ENCODE data around the gene PRDM16. TPM values are rescaled to one million over a fixed set of nuclear protein-coding genes. Genes with fewer than 3 reads are reported as not detected.

The PRDM16 gene
- total RNA-seq, 1 donor from 2014 or later, result 84.2 TPM

DNA sequence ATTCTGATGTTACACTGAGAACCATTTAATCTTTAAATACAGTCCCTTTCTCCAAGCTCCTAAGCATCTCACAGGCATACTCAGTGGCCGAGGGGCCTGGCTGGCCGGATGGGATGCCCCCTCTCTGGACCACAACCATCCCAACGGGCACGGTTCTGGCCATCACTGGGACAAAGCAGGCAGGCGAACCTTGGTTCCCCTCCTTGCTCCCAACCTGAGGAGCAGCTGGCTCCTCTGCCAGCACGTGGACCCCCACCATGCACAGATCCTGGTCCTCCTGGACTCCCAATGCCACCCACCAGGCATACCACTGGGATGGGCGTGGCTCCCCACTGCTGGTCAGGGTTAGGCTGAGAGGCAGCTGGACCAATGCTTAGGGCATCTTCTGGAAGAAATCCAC is 19.8 kb upstream of the PRDM16 start:
- Histone ChIP-seq H3K4me3 (no peak overlapping the region), H3K36me3 (peaks cover 0 to 3% of the 10 kb centered on the region in 2 donors), H3K27me3 (no peaks in the 10 kb centered on the region), H3K9me3 (no peaks in the 10 kb centered on the region), H3K27ac (no peak overlapping the region), H3K4me1 (no peaks in the 10 kb centered on the region)
- DNase-seq (ENCODE audit: low spot score in 2 of 2), result peak in 1 of 2 donors; percentile 50
- TF ChIP-seq, protein P1, sequence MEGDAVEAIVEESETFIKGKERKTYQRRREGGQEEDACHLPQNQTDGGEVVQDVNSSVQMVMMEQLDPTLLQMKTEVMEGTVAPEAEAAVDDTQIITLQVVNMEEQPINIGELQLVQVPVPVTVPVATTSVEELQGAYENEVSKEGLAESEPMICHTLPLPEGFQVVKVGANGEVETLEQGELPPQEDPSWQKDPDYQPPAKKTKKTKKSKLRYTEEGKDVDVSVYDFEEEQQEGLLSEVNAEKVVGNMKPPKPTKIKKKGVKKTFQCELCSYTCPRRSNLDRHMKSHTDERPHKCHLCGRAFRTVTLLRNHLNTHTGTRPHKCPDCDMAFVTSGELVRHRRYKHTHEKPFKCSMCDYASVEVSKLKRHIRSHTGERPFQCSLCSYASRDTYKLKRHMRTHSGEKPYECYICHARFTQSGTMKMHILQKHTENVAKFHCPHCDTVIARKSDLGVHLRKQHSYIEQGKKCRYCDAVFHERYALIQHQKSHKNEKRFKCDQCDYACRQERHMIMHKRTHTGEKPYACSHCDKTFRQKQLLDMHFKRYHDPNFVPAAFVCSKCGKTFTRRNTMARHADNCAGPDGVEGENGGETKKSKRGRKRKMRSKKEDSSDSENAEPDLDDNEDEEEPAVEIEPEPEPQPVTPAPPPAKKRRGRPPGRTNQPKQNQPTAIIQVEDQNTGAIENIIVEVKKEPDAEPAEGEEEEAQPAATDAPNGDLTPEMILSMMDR (IDR thresholded peaks at IDR 0.05), result no peak
- intact Hi-C loops (cut with DNase I), result no loop called here

- Histone ChIP-seq H3K4me3 (no peak overlapping the region), H3K4me1 (no peaks in the 10 kb centered on the region), H3K27ac (no peak overlapping the region), H3K27me3 (no peaks in the 10 kb centered on the region), H3K36me3 (peaks cover 0 to 3% of the 10 kb centered on the region in 2 donors), H3K9me3 (no peaks in the 10 kb centered on the region)
- TF ChIP-seq, protein P1 (IDR thresholded peaks at IDR 0.05), result no peak
- intact Hi-C loops (cut with DNase I), result no loop called here
- peak in 1 of 2 donors; percentile 38 for DNase-seq (ENCODE audit: low spot score in 2 of 2)
These were observed 19.1 kb upstream of the PRDM16 start for GRCh38 chr1:3049905-3050304.

- TF ChIP-seq, protein P1 (IDR thresholded peaks at IDR 0.05), result no peak
- peaks cover 0 to 3% of the 10 kb centered on the region in 2 donors for H3K36me3 ChIP-seq
- no peaks in the 10 kb centered on the region for H3K4me1 ChIP-seq
- intact Hi-C loops (cut with DNase I), result no loop called here
- peak in 1 of 2 donors; percentile 59 for DNase-seq (ENCODE audit: low spot score in 2 of 2)
- no peaks in the 10 kb centered on the region for H3K27me3 ChIP-seq
- no peak overlapping the region for H3K27ac ChIP-seq
- no peak overlapping the region for H3K4me3 ChIP-seq
- no peaks in the 10 kb centered on the region for H3K9me3 ChIP-seq
These were observed 18.4 kb upstream of the PRDM16 start for GRCh38 chr1:3050603-3051002.

- Histone ChIP-seq H3K27me3 (no peaks in the 10 kb centered on the region), H3K4me3 (no peak overlapping the region), H3K4me1 (no peaks in the 10 kb centered on the region), H3K9me3 (no peaks in the 10 kb centered on the region), H3K27ac (no peak overlapping the region), H3K36me3 (peaks cover 0 to 3% of the 10 kb centered on the region in 2 donors)
- intact Hi-C loops (cut with DNase I), result no loop called here
- no peak for DNase-seq (ENCODE audit: low spot score in 2 of 2)
- TF ChIP-seq, protein P1 (IDR thresholded peaks at IDR 0.05), result no peak
These were observed 17.4 kb upstream of the PRDM16 start for GRCh38 chr1:3051270-3052268.

- intact Hi-C loops (cut with DNase I), result no loop called here
- Histone ChIP-seq H3K36me3 (peaks cover 0 to 5% of the 10 kb centered on the region in 2 donors), H3K4me1 (no peaks in the 10 kb centered on the region), H3K27me3 (no peaks in the 10 kb centered on the region), H3K27ac (no peak overlapping the region), H3K9me3 (no peaks in the 10 kb centered on the region), H3K4me3 (no peak overlapping the region)
- DNase-seq (ENCODE audit: low spot score in 2 of 2), result no peak
- TF ChIP-seq, protein P1 (IDR thresholded peaks at IDR 0.05), result no peak
These were observed 16.5 kb upstream of the PRDM16 start for GRCh38 chr1:3052501-3052900.

All from ascending aorta (tissue), 2 donors.